Measurements from ENCODE around the gene TRIM45.

DNA sequence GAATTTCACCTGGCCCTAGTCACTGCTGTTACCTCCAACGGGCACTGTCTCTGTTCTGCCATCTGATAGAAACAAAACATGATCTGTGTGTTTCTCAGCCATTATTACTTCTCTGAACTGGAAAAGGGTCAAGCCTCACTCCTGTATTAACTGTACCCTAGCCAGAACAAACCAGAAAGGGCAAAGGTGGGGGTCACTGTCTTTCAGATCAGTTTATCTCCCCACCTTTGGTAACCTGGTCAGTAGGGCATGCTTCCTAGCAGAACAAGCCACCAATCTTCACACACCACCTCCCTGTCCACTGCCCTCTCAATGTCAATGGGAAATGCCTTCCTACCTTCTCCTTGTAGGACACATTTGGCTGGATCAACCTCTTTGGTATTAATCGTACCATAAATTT, 3.9 kb downstream of the TRIM45 start:
- TF ChIP-seq, protein P1, sequence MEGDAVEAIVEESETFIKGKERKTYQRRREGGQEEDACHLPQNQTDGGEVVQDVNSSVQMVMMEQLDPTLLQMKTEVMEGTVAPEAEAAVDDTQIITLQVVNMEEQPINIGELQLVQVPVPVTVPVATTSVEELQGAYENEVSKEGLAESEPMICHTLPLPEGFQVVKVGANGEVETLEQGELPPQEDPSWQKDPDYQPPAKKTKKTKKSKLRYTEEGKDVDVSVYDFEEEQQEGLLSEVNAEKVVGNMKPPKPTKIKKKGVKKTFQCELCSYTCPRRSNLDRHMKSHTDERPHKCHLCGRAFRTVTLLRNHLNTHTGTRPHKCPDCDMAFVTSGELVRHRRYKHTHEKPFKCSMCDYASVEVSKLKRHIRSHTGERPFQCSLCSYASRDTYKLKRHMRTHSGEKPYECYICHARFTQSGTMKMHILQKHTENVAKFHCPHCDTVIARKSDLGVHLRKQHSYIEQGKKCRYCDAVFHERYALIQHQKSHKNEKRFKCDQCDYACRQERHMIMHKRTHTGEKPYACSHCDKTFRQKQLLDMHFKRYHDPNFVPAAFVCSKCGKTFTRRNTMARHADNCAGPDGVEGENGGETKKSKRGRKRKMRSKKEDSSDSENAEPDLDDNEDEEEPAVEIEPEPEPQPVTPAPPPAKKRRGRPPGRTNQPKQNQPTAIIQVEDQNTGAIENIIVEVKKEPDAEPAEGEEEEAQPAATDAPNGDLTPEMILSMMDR (IDR thresholded peaks at IDR 0.05; ENCODE audit: insufficient read depth, low read length, poor library complexity, severe bottlenecking), result no peak
- TF ChIP-seq EZH2phosphoT487 (conservative IDR thresholded peaks at IDR 0.05; ENCODE audit: low read length), result no peak

All from SU-DHL-6 (cell line).